Hematopoietic multipotent progenitor cell treated with erythropoietin and hydrocortisone succinate and interleukin-3 and kit ligand, for 15 days (in vitro differentiated cells): ENCODE data around the gene EIPR1.
A peak's percentile ranks its signal among the peaks of the same experiment; 100 is the strongest.

Experiments used
- DNase-seq: peaks from one replicate; pipeline ENCODE4 v3.0.0-alpha.2; 2015; ENCODE audit warnings: low spot score

EIPR1 gene

GRCh38 chr2:3303583-3304406, 73.8 kb downstream of the EIPR1 start:
- DNase-seq = peak; percentile 45

- DNase-seq = no peak
Observed at GRCh38 chr2:3302751-3303582, 74.7 kb downstream of the EIPR1 start.

GRCh38 chr2:3302421-3302750, 75.2 kb downstream of the EIPR1 start:
- DNase-seq = no peak

- DNase-seq = no peak
Observed at GRCh38 chr2:3301001-3301400, 76.6 kb downstream of the EIPR1 start.

GRCh38 chr2:3300224-3300995, 77.2 kb downstream of the EIPR1 start:
- no peak for DNase-seq

- DNase-seq = no peak
Observed at GRCh38 chr2:3299703-3300102, 77.9 kb downstream of the EIPR1 start.

- no peak for DNase-seq
Observed at GRCh38 chr2:3299130-3299529, 78.5 kb downstream of the EIPR1 start.

- no peak for DNase-seq
Observed at GRCh38 chr2:3298191-3298590, 79.4 kb downstream of the EIPR1 start.

- DNase-seq = no peak
Observed at GRCh38 chr2:3297523-3297922, 80.1 kb downstream of the EIPR1 start.

- no peak for DNase-seq
Observed at GRCh38 chr2:3296182-3296972, 81.2 kb downstream of the EIPR1 start.

GRCh38 chr2:3294493-3294892, 83.1 kb downstream of the EIPR1 start:
- no peak for DNase-seq

GRCh38 chr2:3294069-3294468, 83.5 kb downstream of the EIPR1 start:
- no peak for DNase-seq

- no peak for DNase-seq
Observed at GRCh38 chr2:3293221-3293620, 84.4 kb downstream of the EIPR1 start.

- no peak for DNase-seq
Observed at GRCh38 chr2:3292416-3292815, 85.2 kb downstream of the EIPR1 start.

GRCh38 chr2:3291750-3292149, 85.9 kb downstream of the EIPR1 start:
- DNase-seq = no peak

- no peak for DNase-seq
Observed at GRCh38 chr2:3291113-3291512, 86.5 kb downstream of the EIPR1 start.

GRCh38 chr2:3290655-3291054, 87.0 kb downstream of the EIPR1 start:
- DNase-seq = no peak

- no peak for DNase-seq
Observed at GRCh38 chr2:3289971-3290370, 87.6 kb downstream of the EIPR1 start.

- no peak for DNase-seq
Observed at GRCh38 chr2:3289526-3289925, 88.1 kb downstream of the EIPR1 start.

GRCh38 chr2:3289171-3289515, 88.5 kb downstream of the EIPR1 start:
- DNase-seq = no peak

GRCh38 chr2:3288470-3289170, 89.0 kb downstream of the EIPR1 start:
- no peak for DNase-seq
